Measurements from ENCODE around the gene TAF7. TPM values are rescaled to one million over a fixed set of nuclear protein-coding genes. Genes with fewer than 3 reads are reported as not detected.

TAF7 gene
- total RNA-seq, 1 experiment from 2014 or later: 40.9 TPM

DNA sequence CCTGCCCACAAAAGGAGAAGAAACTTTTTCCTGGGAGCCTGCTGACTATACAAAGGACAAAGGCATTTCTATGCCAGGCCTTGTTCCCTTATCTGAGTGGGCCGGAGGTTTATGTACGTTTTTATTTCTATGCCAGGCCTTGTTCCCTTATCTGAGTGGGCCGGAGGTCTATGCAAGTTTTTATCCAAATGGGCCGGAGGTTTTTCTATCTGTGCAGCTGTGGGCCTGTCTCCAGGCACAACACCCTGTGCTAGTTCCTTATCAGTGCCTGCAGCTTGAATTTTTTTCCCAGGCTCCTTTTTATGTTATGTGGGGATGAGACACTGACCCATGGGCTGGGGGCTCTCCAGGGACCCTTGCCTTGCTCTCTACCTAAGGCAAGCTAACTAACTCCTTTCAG lies 22.2 kb downstream of the TAF7 start:
- H3K27me3 ChIP-seq (ENCODE audit: insufficient read depth, low read length): no peaks in the 10 kb centered on the region
- DNase-seq (ENCODE audit: low read depth, low spot score): no peak
- H3K79me2 ChIP-seq (ENCODE audit: insufficient read depth, low read length): no peaks in the 10 kb centered on the region
- POLR2A ChIA-PET: no interaction called here
- no TSS peak for BruUV-seq (replicated peaks)
- H3K4me1 ChIP-seq (ENCODE audit: control insufficient read depth in 1 of 2, insufficient read depth in 2 of 2, low read length in 2 of 2): no peaks in the 10 kb centered on the region
- intact Hi-C loops (cut with micrococcal nuclease): no loop called here
- H3K9ac ChIP-seq (ENCODE audit: low read length): no peak overlapping the region
- no peak overlapping the region for H2AFZ ChIP-seq (ENCODE audit: low read depth, low read length, poor library complexity, severe bottlenecking)
- RAD21 ChIA-PET (ENCODE audit: low non-redundant PET in 1 of 2, low total read pairs in 2 of 2, uncharacterized antibody in 2 of 2, unreplicated experiment in 2 of 2): no interaction called here
- no peaks in the 10 kb centered on the region for H3K9me2 ChIP-seq (ENCODE audit: insufficient read depth)
- no peak overlapping the region for H3K4me2 ChIP-seq (ENCODE audit: low read length)
- CTCF ChIA-PET: no interaction called here
- no peaks in the 10 kb centered on the region for H3K36me3 ChIP-seq (ENCODE audit: control insufficient read depth in 1 of 2, insufficient read depth in 2 of 2, low read length in 2 of 2)
- TF ChIP-seq REST (IDR thresholded peaks at IDR 0.05; ENCODE audit: low read depth) (no peak), SP1 (IDR thresholded peaks at IDR 0.05; ENCODE audit: low read depth) (no peak), ZNF274 (IDR thresholded peaks at IDR 0.05; ENCODE audit: low read depth, low read length) (no peak), CEBPB (IDR thresholded peaks at IDR 0.05; ENCODE audit: low read depth) (no peak), FOSL1 (IDR thresholded peaks at IDR 0.05; ENCODE audit: low read depth) (no peak)
- no peak for ATAC-seq
- H3K9me3 ChIP-seq (ENCODE audit: control insufficient read depth in 1 of 2, insufficient read depth in 1 of 2, low read depth in 1 of 2, low read length in 2 of 2): peaks cover 0 to 5% of the 10 kb centered on the region in 2 experiments; a peak in 1 of 4 replicates
- no peak overlapping the region for H3K4me3 ChIP-seq (replicated peaks in 1 of 2; ENCODE audit: low read depth in 1 of 2, low read length in 2 of 2)
- no peak overlapping the region for H3K27ac ChIP-seq (ENCODE audit: low read depth, low read length)
- no peaks in the 10 kb centered on the region for H4K20me1 ChIP-seq (ENCODE audit: insufficient read depth)

- H3K79me2 ChIP-seq (ENCODE audit: insufficient read depth, low read length): no peaks in the 10 kb centered on the region
- H3K36me3 ChIP-seq (ENCODE audit: control insufficient read depth in 1 of 2, insufficient read depth in 2 of 2, low read length in 2 of 2): no peaks in the 10 kb centered on the region
- H3K9me2 ChIP-seq (ENCODE audit: insufficient read depth): no peaks in the 10 kb centered on the region
- RAD21 ChIA-PET (ENCODE audit: low non-redundant PET in 1 of 2, low total read pairs in 2 of 2, uncharacterized antibody in 2 of 2, unreplicated experiment in 2 of 2): no interaction called here
- H3K27ac ChIP-seq (ENCODE audit: low read depth, low read length): no peak overlapping the region
- TF ChIP-seq CTCF (IDR thresholded peaks at IDR 0.05 in 2 of 3, conservative IDR thresholded peaks at IDR 0.05 in 1 of 3; ENCODE audit: borderline replicate concordance in 1 of 3, insufficient read depth in 1 of 3, low read depth in 2 of 3, low read length in 2 of 3): peak in 2 of 3 experiments; percentile 25 to 33; a peak in 2 of 6 replicates
- TF ChIP-seq RAD21 (IDR thresholded peaks at IDR 0.05; ENCODE audit: low read depth): 0 out of 2 replicates have a peak, but pooled peaks have one; percentile 19
- TF ChIP-seq ZNF274 (IDR thresholded peaks at IDR 0.05; ENCODE audit: low read depth, low read length): no peak
- H3K4me3 ChIP-seq (replicated peaks in 1 of 2; ENCODE audit: low read depth in 1 of 2, low read length in 2 of 2): no peak overlapping the region
- CTCF ChIA-PET: no interaction called here
- no peaks in the 10 kb centered on the region for H4K20me1 ChIP-seq (ENCODE audit: insufficient read depth)
- H3K27me3 ChIP-seq (ENCODE audit: insufficient read depth, low read length): no peaks in the 10 kb centered on the region
- intact Hi-C loops (cut with micrococcal nuclease): no loop called here
- H3K4me1 ChIP-seq (ENCODE audit: control insufficient read depth in 1 of 2, insufficient read depth in 2 of 2, low read length in 2 of 2): no peaks in the 10 kb centered on the region
- H3K9ac ChIP-seq (ENCODE audit: low read length): no peak overlapping the region
- no peak; the same call in 1 of the 2 replicates for ATAC-seq
- no peak for DNase-seq (ENCODE audit: low read depth, low spot score)
- peaks cover 0 to 5% of the 10 kb centered on the region in 2 experiments; a peak in 2 of 4 replicates for H3K9me3 ChIP-seq (ENCODE audit: control insufficient read depth in 1 of 2, insufficient read depth in 1 of 2, low read depth in 1 of 2, low read length in 2 of 2)
- H3K4me2 ChIP-seq (ENCODE audit: low read length): no peak overlapping the region
- BruUV-seq (replicated peaks): no TSS peak
- POLR2A ChIA-PET: no interaction called here
- no peak overlapping the region for H2AFZ ChIP-seq (ENCODE audit: low read depth, low read length, poor library complexity, severe bottlenecking)
Measured at GRCh38 chr5:141272906-141273305, 47.7 kb downstream of the TAF7 start.
